GM23338 (cell line): ENCODE measurements around the gene FGFR3.

Experiments
- CREB1 ChIP-seq: fragments of 250-450 bp; sonication (Bioruptor Pico); IDR thresholded peaks from 2 replicates; pipeline ENCODE4 v1.5.0; 2020; ENCODE audit warnings: low read depth, mild to moderate bottlenecking, moderate library complexity
- EZH2 ChIP-seq: fragments of 200-600 bp; sonication (generic); IDR thresholded peaks from one replicate; pipeline ENCODE4 v1.8.0; 2017; ENCODE audit warnings: antibody characterized with exemption, mild to moderate bottlenecking, low read depth; ENCODE audit not compliant: unreplicated experiment
- EZH2phosphoT487 ChIP-seq: fragments of 200-600 bp; sonication (generic); IDR thresholded peaks from one replicate; pipeline ENCODE4 v1.8.1; 2018; ENCODE audit warnings: antibody characterized with exemption; ENCODE audit not compliant: unreplicated experiment
- JUNB ChIP-seq: IDR thresholded peaks from one replicate; pipeline ENCODE4 v1.6.1; 2016; ENCODE audit warnings: antibody characterized with exemption; ENCODE audit not compliant: unreplicated experiment
- NANOG ChIP-seq: IDR thresholded peaks from 2 replicates; pipeline ENCODE4 v1.6.1; 2016; ENCODE audit warnings: antibody characterized with exemption, borderline replicate concordance
- POLR2AphosphoS5 ChIP-seq: IDR thresholded peaks from 2 replicates; pipeline ENCODE4 v1.6.1; 2016; ENCODE audit warnings: antibody characterized with exemption, low read depth
- TF ChIP-seq, protein P1 (sequence below): IDR thresholded peaks from one replicate; pipeline ENCODE4 v1.6.1; 2018; ENCODE audit warnings: antibody characterized with exemption; ENCODE audit not compliant: unreplicated experiment
- TF ChIP-seq, protein P2 (sequence below), 2 experiments: fragments of 200-600 bp in 1 of 2; sonication (generic) in 1 of 2; conservative IDR thresholded peaks; 2 replicates each; pipeline versions ENCODE4 v1.5.1 to v1.6.1; 2016 to 2017; ENCODE audit warnings: antibody characterized with exemption in 2 of 2, low read depth in 2 of 2, mild to moderate bottlenecking in 2 of 2, moderate library complexity in 1 of 2
- TF ChIP-seq, protein P3 (sequence below): IDR thresholded peaks from 2 replicates; pipeline ENCODE4 v1.6.1; 2016; ENCODE audit warnings: antibody characterized with exemption

GRCh38 chr4:1743551-1743950 lies 49.5 kb upstream of the FGFR3 start:
- TF ChIP-seq, protein P1, sequence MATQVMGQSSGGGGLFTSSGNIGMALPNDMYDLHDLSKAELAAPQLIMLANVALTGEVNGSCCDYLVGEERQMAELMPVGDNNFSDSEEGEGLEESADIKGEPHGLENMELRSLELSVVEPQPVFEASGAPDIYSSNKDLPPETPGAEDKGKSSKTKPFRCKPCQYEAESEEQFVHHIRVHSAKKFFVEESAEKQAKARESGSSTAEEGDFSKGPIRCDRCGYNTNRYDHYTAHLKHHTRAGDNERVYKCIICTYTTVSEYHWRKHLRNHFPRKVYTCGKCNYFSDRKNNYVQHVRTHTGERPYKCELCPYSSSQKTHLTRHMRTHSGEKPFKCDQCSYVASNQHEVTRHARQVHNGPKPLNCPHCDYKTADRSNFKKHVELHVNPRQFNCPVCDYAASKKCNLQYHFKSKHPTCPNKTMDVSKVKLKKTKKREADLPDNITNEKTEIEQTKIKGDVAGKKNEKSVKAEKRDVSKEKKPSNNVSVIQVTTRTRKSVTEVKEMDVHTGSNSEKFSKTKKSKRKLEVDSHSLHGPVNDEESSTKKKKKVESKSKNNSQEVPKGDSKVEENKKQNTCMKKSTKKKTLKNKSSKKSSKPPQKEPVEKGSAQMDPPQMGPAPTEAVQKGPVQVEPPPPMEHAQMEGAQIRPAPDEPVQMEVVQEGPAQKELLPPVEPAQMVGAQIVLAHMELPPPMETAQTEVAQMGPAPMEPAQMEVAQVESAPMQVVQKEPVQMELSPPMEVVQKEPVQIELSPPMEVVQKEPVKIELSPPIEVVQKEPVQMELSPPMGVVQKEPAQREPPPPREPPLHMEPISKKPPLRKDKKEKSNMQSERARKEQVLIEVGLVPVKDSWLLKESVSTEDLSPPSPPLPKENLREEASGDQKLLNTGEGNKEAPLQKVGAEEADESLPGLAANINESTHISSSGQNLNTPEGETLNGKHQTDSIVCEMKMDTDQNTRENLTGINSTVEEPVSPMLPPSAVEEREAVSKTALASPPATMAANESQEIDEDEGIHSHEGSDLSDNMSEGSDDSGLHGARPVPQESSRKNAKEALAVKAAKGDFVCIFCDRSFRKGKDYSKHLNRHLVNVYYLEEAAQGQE, result no peak
- TF ChIP-seq, protein P2, sequence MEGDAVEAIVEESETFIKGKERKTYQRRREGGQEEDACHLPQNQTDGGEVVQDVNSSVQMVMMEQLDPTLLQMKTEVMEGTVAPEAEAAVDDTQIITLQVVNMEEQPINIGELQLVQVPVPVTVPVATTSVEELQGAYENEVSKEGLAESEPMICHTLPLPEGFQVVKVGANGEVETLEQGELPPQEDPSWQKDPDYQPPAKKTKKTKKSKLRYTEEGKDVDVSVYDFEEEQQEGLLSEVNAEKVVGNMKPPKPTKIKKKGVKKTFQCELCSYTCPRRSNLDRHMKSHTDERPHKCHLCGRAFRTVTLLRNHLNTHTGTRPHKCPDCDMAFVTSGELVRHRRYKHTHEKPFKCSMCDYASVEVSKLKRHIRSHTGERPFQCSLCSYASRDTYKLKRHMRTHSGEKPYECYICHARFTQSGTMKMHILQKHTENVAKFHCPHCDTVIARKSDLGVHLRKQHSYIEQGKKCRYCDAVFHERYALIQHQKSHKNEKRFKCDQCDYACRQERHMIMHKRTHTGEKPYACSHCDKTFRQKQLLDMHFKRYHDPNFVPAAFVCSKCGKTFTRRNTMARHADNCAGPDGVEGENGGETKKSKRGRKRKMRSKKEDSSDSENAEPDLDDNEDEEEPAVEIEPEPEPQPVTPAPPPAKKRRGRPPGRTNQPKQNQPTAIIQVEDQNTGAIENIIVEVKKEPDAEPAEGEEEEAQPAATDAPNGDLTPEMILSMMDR (conservative IDR thresholded peaks at IDR 0.05; ENCODE audit: low read depth in 2 of 2), result no peak
- TF ChIP-seq EZH2phosphoT487, result no peak
- TF ChIP-seq EZH2, result no peak
- no peak for TF ChIP-seq POLR2AphosphoS5
- TF ChIP-seq, protein P3, sequence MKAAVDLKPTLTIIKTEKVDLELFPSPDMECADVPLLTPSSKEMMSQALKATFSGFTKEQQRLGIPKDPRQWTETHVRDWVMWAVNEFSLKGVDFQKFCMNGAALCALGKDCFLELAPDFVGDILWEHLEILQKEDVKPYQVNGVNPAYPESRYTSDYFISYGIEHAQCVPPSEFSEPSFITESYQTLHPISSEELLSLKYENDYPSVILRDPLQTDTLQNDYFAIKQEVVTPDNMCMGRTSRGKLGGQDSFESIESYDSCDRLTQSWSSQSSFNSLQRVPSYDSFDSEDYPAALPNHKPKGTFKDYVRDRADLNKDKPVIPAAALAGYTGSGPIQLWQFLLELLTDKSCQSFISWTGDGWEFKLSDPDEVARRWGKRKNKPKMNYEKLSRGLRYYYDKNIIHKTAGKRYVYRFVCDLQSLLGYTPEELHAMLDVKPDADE, result no peak
- no peak for TF ChIP-seq CREB1 (CRISPR knock-in tag)
- no peak for TF ChIP-seq JUNB
- no peak for TF ChIP-seq NANOG
